Natural killer cell (primary cell): ENCODE data around the gene COL5A3. TPM values are rescaled to one million over a fixed set of nuclear protein-coding genes. Genes with fewer than 3 reads are reported as not detected.

Source experiments
- ATAC-seq, 3 donors: fragments of 150-1000 bp in 2 of 3; fragments of 200-7000 bp in 1 of 3; cut with Tn5 transposase; 1 replicate in 1 of 3; 2 replicates in 2 of 3; pipeline ENCODE4 v1.10.0; 2021; ENCODE audit warnings: mild to moderate bottlenecking in 2 of 3, moderate library complexity in 2 of 3
- DNase-seq, 2 donors: peaks; one replicate each; pipeline versions ENCODE4 v3.0.0 to v3.0.0-alpha.2; 2013 to 2021; ENCODE audit warnings: mixed read lengths in 1 of 2
- H3K27ac ChIP-seq: one replicate; pipeline ENCODE4 v1.5.1; 2013; ENCODE audit warnings: mild to moderate bottlenecking, low read length
- H3K27me3 ChIP-seq: one replicate; pipeline ENCODE4 v1.6.1; 2013; ENCODE audit warnings: low read length; ENCODE audit not compliant: control insufficient read depth, insufficient read depth
- H3K36me3 ChIP-seq: one replicate; pipeline ENCODE4 v1.6.1; 2013; ENCODE audit warnings: low read length; ENCODE audit not compliant: control insufficient read depth, insufficient read depth
- H3K4me1 ChIP-seq: one replicate; pipeline ENCODE4 v1.6.1; 2013; ENCODE audit warnings: low read length; ENCODE audit not compliant: control insufficient read depth, insufficient read depth
- H3K4me3 ChIP-seq: one replicate; pipeline ENCODE4 v1.5.1; 2013; ENCODE audit warnings: low read length
- H3K9me3 ChIP-seq: one replicate; pipeline ENCODE4 v1.6.1; 2013; ENCODE audit warnings: low read length; ENCODE audit not compliant: control insufficient read depth, insufficient read depth
- H3K27ac Mint-ChIP-seq, 2 donors: one replicate each; pipeline ENCODE4 v1.8.0; 2022; ENCODE audit warnings: mild to moderate bottlenecking in 2 of 2, mixed read lengths in 2 of 2, moderate library complexity in 1 of 2
- H3K27me3 Mint-ChIP-seq, 2 donors: one replicate each; pipeline ENCODE4 v1.8.0; 2022; ENCODE audit warnings: low read depth in 2 of 2, mixed read lengths in 2 of 2
- H3K36me3 Mint-ChIP-seq: one replicate; pipeline ENCODE4 v1.8.0; 2022; ENCODE audit warnings: mixed read lengths
- H3K4me1 Mint-ChIP-seq, 2 donors: one replicate each; pipeline ENCODE4 v1.8.0; 2022; ENCODE audit warnings: mixed read lengths in 2 of 2
- H3K4me3 Mint-ChIP-seq: one replicate; pipeline ENCODE4 v1.8.0; 2022; ENCODE audit warnings: mild to moderate bottlenecking, moderate library complexity, mixed read lengths
- H3K9me3 Mint-ChIP-seq, 2 donors: one replicate each; pipeline ENCODE4 v1.8.0; 2022; ENCODE audit warnings: mixed read lengths in 2 of 2
- WGBS: methylation state at CpG from one replicate; pipeline ENCODE4 v1.1.7; 2013; ENCODE audit warnings: missing lambda C conversion rate; ENCODE audit not compliant: insufficient coverage; 5-methylcytosine and 5-hydroxymethylcytosine counted together
- intact Hi-C: fragments of 100-400 bp; cut with micrococcal nuclease; formaldehyde crosslinking; loops from one replicate; pipeline ENCODE4 v1.14.2; 2022
- total RNA-seq, 4 donors: library from RNA; stranded (reverse); fragments of 120-200 nt in 1 of 4; gene quantifications; one replicate each; pipeline versions ENCODE4 v1.2.3 to v1.2.4, GENCODE V29; 2013 to 2022
- TF ChIP-seq, protein P1 (sequence below): fragments of 200-600 bp; IDR thresholded peaks from one replicate; pipeline ENCODE4 v1.8.0; 2022; ENCODE audit warnings: antibody characterized with exemption

COL5A3 gene
- total RNA-seq, 3 donors from 2014 or later (not counting 1 experiment from before 2014, with no cell fraction given): 0.33 to 6.6 (median 0.63) TPM

GRCh38 chr19:10037367-10037766, 27.1 kb upstream of the COL5A3 start:
- no peaks in the 10 kb centered on the region for H3K36me3 Mint-ChIP-seq
- peaks cover 13 to 21% of the 10 kb centered on the region in 2 donors for H3K27me3 Mint-ChIP-seq
- intact Hi-C loops: no loop called here
- H3K27ac Mint-ChIP-seq: no peak overlapping the region
- H3K4me1 Mint-ChIP-seq: no peaks in the 10 kb centered on the region
- Histone ChIP-seq H3K27me3 (peaks cover 4% of the 10 kb centered on the region), H3K36me3 (no peaks in the 10 kb centered on the region), H3K4me3 (no peak overlapping the region), H3K4me1 (no peaks in the 10 kb centered on the region), H3K27ac (no peak overlapping the region), H3K9me3 (peaks cover 1% of the 10 kb centered on the region)
- ATAC-seq (no peak), DNase-seq (no peak)
- no peaks in the 10 kb centered on the region for H3K9me3 Mint-ChIP-seq
- TF ChIP-seq, protein P1, sequence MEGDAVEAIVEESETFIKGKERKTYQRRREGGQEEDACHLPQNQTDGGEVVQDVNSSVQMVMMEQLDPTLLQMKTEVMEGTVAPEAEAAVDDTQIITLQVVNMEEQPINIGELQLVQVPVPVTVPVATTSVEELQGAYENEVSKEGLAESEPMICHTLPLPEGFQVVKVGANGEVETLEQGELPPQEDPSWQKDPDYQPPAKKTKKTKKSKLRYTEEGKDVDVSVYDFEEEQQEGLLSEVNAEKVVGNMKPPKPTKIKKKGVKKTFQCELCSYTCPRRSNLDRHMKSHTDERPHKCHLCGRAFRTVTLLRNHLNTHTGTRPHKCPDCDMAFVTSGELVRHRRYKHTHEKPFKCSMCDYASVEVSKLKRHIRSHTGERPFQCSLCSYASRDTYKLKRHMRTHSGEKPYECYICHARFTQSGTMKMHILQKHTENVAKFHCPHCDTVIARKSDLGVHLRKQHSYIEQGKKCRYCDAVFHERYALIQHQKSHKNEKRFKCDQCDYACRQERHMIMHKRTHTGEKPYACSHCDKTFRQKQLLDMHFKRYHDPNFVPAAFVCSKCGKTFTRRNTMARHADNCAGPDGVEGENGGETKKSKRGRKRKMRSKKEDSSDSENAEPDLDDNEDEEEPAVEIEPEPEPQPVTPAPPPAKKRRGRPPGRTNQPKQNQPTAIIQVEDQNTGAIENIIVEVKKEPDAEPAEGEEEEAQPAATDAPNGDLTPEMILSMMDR: no peak
- 83% methylated on average over 4 of the region's 4 CpGs for WGBS
- H3K4me3 Mint-ChIP-seq: no peak overlapping the region

DNA sequence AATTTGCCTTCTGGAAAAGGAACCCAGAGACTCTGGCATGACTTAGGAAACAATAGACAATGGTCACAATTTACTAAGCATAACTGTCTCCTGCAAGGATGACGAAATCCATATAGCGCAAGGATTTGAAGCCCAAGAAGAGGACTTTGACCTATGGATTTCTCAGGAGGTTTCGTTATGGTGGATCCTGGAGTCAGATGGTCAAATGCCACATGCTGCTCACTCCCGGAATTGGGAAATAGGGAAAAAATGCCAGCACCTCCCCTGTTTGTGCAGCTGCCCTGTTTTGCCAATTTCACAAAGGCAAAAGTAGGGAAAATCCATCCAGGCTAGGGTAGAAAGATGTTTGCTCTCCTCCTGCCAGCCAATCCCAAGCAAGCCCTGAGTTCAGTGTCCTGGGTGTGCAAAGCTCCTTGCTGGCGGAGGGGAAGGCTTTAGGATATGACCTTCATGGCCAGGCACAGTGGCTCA, 26.3 kb upstream of the COL5A3 start:
- H3K27ac Mint-ChIP-seq: no peak overlapping the region

GRCh38 chr19:10033614-10034013, 23.3 kb upstream of the COL5A3 start:
- Mint-ChIP-seq H3K36me3 (no peaks in the 10 kb centered on the region), H3K27ac (no peak overlapping the region), H3K9me3 (no peaks in the 10 kb centered on the region), H3K4me1 (no peaks in the 10 kb centered on the region), H3K4me3 (no peak overlapping the region), H3K27me3 (peaks cover 18% of the 10 kb centered on the region in 2 donors)
- H3K36me3 ChIP-seq: no peaks in the 10 kb centered on the region
- peaks cover 4% of the 10 kb centered on the region for H3K27me3 ChIP-seq
- TF ChIP-seq, protein P1: no peak
- intact Hi-C loops: no loop called here
- no peaks in the 10 kb centered on the region for H3K4me1 ChIP-seq
- WGBS: 75% methylated on average over 8 of the region's 8 CpGs
- H3K27ac ChIP-seq: no peak overlapping the region
- no peaks in the 10 kb centered on the region for H3K9me3 ChIP-seq
- no peak for DNase-seq
- no peak overlapping the region for H3K4me3 ChIP-seq
- ATAC-seq: no peak

More for the DNA sequence above, 26.3 kb upstream of the COL5A3 start:
- 80% methylated on average over 5 of the region's 5 CpGs for WGBS
- Mint-ChIP-seq H3K9me3 (no peaks in the 10 kb centered on the region), H3K4me3 (no peak overlapping the region), H3K4me1 (no peaks in the 10 kb centered on the region), H3K36me3 (no peaks in the 10 kb centered on the region), H3K27me3 (peaks cover 18 to 24% of the 10 kb centered on the region in 2 donors)
- H3K36me3 ChIP-seq: no peaks in the 10 kb centered on the region
- no peaks in the 10 kb centered on the region for H3K4me1 ChIP-seq
- ATAC-seq (no peak), DNase-seq (no peak)
- TF ChIP-seq, protein P1: no peak
- H3K27me3 ChIP-seq: peaks cover 4% of the 10 kb centered on the region
- no peak overlapping the region for H3K27ac ChIP-seq
- no peak overlapping the region for H3K4me3 ChIP-seq
- no peaks in the 10 kb centered on the region for H3K9me3 ChIP-seq
- intact Hi-C loops: no loop called here
